ENCODE results near the gene CACNA2D3.

DNA sequence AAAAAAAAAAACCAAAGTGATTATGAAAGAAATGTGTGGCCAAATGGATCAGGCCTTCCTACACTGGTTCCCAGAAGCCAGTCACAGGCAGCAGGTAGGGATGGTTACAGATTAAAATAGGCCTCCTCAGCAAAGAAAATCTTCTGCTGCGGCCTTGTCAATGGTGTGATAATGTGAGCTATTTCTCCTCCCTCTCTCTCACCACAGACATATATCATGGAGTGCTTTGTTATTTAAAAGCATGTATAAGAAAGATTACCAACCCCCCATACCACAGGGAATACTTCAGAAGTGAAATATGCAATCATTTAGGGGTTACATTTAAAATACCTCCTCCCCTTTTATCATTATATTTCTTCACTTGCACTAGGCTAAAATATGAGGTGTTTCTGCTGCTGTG lies 837.7 kb downstream of the CACNA2D3 start:
- no peak for TF ChIP-seq POLR2A (IDR thresholded peaks at IDR 0.05; ENCODE audit: low read depth, low read length)
- no peak for TF ChIP-seq POLR2AphosphoS5 (IDR thresholded peaks at IDR 0.05; ENCODE audit: low read depth, low read length)
- no peak for TF ChIP-seq POU2F2 (IDR thresholded peaks at IDR 0.05; ENCODE audit: low read depth, low read length)
- no peak for TF ChIP-seq TAF1 (IDR thresholded peaks at IDR 0.05; ENCODE audit: low read depth, low read length)
- TF ChIP-seq PAX5 (IDR thresholded peaks at IDR 0.05; ENCODE audit: insufficient read depth, low read length, severe bottlenecking), result no peak
- no peak for TF ChIP-seq SPI1 (IDR thresholded peaks at IDR 0.05; ENCODE audit: low read depth, low read length)

Measured in GM12891 (cell line).